GM18867 (cell line): ENCODE data around the gene SLX4IP.

Source experiments
- ATAC-seq: cut with Tn5 transposase; IDR thresholded peaks from one replicate; pipeline ENCODE4 v1.9.1; 2021; ENCODE audit warnings: mild to moderate bottlenecking, moderate library complexity; ENCODE audit not compliant: unreplicated experiment

SLX4IP gene

DNA sequence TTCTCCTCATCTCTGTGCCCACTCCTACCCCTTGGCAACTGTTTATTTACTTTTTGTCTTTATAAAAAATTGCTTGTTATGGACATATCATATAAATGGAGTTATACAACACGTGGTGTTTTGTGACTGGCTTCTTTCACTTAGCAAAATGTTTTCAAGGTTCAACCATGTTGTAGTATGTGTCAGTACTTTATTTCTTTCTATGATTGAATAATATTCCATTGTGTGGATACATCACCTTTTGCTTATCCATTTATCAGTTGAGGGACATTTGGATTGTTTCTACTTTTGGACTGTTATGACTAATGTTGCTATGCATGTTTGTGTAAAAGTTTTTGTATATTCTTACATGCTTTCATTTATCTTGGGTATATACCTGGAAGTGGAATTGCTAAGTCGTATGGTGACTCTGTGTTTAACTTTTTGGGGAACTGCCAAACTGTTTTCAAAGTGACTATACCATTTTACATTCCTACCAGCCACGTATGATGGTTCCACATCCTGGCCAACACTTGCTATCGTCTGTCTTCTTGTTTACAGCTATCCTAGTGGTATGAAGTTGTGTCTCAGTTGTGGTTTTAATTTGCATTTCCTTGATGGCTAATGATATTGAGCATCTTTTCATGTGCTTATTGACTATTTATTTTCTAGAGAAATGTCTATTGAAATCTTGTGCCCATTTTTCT is 84.4 kb downstream of the SLX4IP start:
- ATAC-seq, result peak; percentile 72

GRCh38 chr20:10520528-10520927 is 85.4 kb downstream of the SLX4IP start:
- no peak for ATAC-seq

DNA sequence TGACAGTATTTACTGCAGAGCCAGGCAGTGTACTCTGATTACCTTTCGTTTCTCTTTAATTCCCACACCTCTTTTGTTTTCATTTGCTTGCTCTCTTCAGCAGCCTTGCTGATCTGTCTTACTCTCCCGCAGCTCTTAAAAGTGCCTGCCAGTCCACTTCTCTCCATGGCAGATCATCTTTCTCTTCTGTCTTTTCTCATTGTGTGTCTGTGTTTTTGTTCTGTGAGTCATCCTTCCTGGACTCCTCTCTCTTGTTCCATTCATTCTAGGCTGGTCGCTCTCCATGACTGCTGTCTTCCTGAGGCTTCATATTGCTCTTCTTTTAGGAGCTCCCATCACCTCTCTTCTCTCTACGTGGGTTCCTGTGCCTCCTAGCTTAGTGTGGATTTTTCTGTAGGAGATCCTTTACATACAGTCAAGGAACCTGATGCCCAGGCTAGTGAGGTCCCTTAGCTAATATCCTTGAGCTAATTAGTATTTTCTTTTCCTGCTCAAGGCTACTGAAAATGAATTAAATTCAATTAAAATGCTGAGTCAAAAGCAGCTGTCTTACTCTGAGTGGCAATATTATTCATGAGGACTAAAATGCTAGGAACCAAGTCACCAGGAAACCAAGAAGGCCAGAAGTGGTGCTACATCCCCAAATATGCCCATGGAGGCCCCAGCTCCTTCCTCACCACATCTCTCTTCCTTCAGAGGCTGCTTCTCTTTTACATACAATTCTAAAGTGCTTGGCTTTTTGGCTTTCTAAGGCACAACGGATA is 86.1 kb downstream of the SLX4IP start:
- ATAC-seq, result no peak

DNA sequence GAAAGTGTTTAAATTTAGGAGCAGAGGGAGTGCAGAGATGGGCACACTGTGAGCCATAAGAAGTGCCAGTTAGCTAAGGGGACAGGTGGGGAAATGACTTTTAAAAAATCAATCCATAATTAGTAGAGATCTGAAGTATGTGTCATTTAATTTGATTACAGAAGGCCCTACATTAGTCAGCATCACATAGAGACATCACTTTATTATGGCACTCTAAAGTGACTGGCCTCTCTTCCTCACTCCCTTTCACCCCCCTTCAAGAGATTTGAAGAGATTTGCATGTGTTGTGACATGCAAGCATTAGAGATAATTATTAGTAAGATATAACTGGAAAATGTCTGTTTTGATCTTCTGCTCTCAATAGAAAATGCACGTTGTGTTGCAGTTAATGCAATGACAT is 86.7 kb downstream of the SLX4IP start:
- no peak for ATAC-seq

DNA sequence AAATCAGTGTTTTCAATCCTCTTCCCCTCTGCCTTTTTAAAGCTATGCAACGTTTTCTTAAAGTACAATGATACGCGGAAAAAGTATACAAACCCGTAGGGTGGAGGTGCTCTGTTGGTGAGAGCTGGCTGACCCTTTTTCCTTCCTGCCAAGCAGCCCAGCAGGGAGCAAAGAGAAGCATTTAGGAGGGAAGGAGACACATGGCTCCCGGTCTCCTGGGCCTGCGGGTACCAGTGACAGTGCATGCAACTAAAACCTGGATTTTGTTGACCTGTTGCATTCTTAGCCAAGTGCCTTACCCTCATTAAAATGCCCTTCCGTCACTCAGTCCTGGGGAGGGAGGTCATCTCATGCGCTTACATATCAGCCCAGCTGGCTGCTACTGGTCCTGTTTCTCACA is 87.2 kb downstream of the SLX4IP start:
- ATAC-seq, result no peak

DNA sequence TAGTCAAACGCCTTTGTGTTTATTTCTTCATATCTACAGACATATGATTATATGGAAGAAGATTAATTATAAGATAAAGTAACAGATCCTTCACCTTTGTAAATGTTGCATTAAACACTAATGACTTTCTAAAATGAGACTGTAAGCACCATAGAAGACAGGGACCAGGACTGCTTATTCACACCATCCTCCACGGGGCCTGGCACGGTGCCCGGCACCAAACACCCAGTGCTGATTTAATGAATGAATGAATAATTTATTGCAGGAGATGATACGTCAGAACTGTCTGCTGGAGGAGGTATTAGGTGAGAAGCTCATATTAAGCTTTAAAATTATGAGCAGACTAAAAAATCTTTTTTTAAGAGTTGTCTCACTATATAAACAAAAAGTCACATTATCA is 88.3 kb downstream of the SLX4IP start:
- ATAC-seq, result no peak

DNA sequence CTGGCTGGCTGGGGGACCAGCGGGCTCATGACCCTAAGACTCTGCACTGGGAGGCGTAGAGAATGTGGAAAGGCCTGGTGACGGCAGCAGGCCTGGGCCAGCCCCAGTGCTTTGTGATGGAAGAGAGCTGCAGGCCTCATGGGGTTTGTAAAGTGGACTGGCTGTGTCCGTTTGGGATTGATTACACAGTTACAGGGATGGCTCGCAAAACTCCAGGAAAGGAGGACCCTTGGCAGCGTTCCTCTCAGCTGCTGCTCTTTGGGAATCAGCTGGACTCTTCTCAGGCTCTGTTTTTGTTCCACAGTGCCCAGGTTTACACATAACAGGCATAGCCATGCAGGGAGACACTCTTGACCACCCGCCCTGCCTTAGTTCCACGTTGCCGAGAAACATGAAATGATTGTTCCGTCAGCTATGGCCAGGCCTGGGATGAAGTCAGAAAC is 89.0 kb downstream of the SLX4IP start:
- no peak for ATAC-seq

DNA sequence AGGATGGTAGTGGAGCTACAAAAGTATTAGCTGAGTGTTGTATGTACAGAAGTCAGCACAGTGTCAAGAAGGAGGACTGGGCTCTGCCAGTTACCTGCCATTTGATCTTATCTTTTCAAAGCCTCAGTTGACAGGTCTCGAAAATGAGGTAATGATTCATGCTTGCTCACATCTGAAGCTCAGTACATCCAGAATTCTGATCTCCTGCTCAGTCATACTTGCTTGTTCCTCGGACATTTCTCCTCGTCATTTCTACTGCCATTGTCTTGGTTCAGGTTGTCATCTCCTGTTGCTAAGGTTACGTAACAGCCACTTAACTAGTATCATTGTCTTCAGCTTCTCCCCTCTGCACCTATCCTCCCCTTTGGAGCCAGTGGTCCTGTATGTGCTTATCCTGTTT is 89.5 kb downstream of the SLX4IP start:
- no peak for ATAC-seq

DNA sequence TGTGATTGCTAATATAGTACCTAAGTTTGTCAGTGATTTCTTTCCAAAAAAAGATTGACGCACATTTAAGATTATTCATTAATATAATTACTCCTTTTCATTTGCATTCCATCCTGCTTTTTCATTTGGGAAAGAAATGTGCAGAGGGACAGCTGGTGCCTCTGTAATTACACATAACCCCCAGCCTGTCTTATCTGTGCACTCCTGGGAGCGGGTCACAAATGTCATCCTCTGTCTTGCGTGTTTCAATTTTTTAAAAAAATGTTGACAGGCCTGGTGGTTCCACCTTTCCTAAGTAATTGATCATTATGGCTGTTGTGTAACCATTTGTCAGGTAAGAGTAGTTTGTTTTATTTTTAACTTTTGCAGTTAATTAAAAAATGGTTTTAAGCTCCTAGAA is 92.7 kb downstream of the SLX4IP start:
- ATAC-seq, result no peak

GRCh38 chr20:10530883-10531282 is 95.8 kb downstream of the SLX4IP start:
- no peak for ATAC-seq

- ATAC-seq, result no peak
Observed at GRCh38 chr20:10531848-10532247, 96.7 kb downstream of the SLX4IP start.

- no peak for ATAC-seq
Observed at GRCh38 chr20:10532361-10532760, 97.3 kb downstream of the SLX4IP start.

DNA sequence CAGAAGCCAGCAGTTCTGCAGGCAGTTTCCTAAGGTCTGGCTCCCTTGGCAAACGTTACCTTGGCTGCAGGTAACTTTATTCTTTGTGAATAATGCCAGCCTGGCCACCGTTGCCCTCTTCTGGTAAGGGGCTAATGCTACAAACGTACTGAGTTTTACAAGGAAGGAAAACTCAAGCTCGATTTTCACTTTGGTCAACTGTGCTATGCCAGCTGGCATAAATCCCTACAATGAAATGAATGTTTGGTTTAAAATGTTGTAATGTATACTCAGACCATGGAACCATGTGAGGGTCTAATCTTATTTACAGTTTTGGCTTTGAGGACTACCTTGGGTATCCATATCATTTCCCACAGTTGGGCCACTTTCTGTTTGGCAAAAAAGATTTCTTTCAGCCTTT is 101.4 kb downstream of the SLX4IP start:
- no peak for ATAC-seq

DNA sequence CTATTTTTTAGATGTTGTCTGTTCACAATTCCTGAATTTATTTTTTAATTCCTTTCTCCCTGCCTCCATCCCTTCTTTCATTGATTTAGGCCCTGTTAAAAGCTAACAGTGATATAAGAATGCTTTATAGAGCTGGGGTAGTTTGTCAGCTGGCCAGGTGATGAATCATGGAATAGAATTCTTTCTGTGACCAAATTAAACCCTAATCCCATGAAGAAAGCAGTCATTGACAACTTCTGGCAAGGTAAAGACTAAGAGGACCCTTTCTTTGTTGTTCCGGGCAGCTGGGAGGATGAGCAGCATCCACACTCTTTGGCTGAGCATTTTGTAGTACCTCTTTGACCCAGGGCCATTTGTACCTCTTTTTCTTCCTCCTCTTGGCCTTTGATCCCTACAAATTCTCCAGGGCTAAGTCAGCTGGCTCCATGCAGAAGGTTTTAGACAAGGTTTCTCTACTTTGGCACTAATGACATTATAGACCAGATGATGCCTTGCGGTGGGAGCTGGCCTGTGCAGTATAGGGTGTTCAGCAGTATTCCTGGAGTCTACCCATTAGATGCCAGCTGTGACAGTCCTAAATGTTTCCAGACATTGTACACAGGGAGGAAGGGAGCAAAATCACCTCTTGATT is 102.9 kb downstream of the SLX4IP start:
- no peak for ATAC-seq

- ATAC-seq, result no peak
Observed at GRCh38 chr20:10538768-10539167, 103.7 kb downstream of the SLX4IP start.

DNA sequence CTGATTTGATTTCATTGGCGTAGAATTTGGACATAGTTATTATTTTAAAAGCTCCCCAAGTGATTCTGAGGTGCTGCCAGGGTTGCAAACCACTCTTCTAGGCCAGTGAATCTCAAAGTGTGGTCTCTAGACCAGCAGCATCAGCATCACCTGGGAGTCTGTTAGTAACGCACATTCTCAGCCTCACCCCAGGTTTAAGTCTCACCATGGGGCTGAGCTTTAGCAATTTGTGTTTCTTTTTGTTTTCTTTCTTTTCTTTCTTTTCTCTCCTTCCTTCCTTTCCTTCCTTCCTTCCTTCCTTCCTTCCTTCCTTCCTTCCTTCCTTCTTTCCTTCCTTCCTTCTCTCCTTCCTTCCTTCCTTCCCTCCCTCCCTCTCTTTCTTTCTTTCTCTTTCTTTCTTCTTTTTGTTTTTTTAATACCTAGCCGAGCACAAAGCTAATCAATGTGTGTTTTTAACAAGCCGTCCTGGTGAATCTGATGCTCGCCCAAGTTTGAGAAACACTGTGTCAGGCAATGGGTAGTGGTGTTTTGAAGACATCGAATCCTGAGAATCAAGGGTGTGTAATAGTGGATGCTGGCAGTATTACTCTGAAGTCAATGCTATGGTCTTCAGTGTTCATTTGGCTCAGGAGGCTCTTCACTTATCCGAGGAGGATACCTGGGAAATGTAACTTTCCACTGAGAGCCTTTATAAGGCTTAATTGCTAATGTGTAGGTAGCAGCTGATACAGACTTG is 104.9 kb downstream of the SLX4IP start:
- ATAC-seq, result no peak

- no peak for ATAC-seq
Observed at GRCh38 chr20:10540636-10541493, 105.8 kb downstream of the SLX4IP start.

DNA sequence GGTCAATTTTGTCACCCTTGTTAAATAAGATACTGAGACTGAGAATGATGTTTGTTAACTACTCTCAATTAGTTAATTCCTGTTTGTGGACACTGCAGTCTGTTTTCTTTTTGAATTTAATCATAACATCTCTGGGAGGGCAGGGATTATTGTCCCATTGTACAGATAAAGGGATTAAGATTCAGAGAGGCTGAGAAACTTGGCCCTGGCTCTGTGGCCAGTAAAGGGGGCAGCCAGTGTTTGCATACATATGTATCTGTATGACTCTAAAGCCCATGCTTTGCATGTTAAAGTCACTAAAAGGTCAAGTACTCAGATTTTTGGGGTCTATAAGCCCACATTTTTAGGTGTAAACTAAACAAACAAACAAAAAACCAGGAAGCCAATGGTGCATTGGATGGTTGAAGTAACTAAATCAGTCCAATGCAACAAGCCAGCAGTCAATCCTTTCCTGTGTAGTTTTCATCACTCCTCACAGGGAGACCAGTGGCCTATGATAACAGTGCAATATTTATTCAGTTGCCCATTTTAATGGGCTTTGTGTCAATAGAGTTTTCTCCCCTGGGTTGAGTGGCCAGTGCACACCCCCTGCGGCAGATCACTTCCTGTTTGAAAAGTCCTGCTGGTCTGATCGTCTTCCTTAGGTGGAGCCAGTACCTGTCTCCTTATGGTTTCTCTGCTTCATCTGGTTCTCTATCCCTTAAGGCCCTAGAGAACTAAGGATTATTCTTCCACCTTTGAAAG is 106.7 kb downstream of the SLX4IP start:
- ATAC-seq, result no peak

DNA sequence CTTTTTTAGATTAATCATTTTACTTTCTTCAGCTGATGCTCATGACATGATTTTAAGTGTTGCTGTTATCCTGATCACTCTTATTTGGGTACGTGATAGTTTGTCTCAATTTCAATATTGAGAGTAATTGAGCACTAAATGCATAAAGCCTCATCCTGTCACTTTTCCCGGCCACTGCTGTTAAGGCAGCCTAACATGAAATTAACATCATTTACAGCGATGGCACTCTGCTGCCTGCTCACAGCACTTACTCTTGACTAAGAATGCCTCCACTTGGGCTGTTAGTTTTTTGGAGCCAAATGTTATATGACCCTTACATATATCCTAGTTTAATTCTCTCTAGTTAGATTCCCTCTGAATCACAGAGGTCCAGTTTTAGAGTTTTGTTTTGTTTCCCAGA is 107.3 kb downstream of the SLX4IP start:
- ATAC-seq, result no peak

GRCh38 chr20:10543480-10543879 is 108.4 kb downstream of the SLX4IP start:
- ATAC-seq, result no peak
